Measurements from ENCODE around the gene SPATA20. TPM values are rescaled to one million over a fixed set of nuclear protein-coding genes. Genes with fewer than 3 reads are reported as not detected.

SPATA20 gene
- total RNA-seq, 1 donor from 2014 or later: 71.7 TPM

- TF ChIP-seq CTCF (IDR thresholded peaks at IDR 0.05; ENCODE audit: unreplicated experiment): no peak
- H3K36me3 Mint-ChIP-seq: no peaks in the 10 kb centered on the region
- no peaks in the 10 kb centered on the region for H3K9me3 Mint-ChIP-seq
- peaks cover 11% of the 10 kb centered on the region for H3K4me1 Mint-ChIP-seq
- peaks cover 1% of the 10 kb centered on the region for H3K27me3 Mint-ChIP-seq (ENCODE audit: low read depth)
- no peak for DNase-seq (ENCODE audit: low spot score in 2 of 2, unreplicated experiment in 2 of 2)
- H3K4me3 Mint-ChIP-seq: no peak overlapping the region
- no peak overlapping the region for H3K27ac Mint-ChIP-seq
These were observed 30.0 kb upstream of the SPATA20 start for GRCh38 chr17:50517011-50517410.

GRCh38 chr17:50517504-50518383 lies 29.2 kb upstream of the SPATA20 start:
- H3K27ac Mint-ChIP-seq: no peak overlapping the region
- H3K4me1 Mint-ChIP-seq: peaks cover 11% of the 10 kb centered on the region
- H3K27me3 Mint-ChIP-seq (ENCODE audit: low read depth): peaks cover 1% of the 10 kb centered on the region
- no peaks in the 10 kb centered on the region for H3K36me3 Mint-ChIP-seq
- H3K9me3 Mint-ChIP-seq: no peaks in the 10 kb centered on the region
- no peak for DNase-seq (ENCODE audit: low spot score in 2 of 2, unreplicated experiment in 2 of 2)
- H3K4me3 Mint-ChIP-seq: no peak overlapping the region
- no peak for TF ChIP-seq CTCF (IDR thresholded peaks at IDR 0.05; ENCODE audit: unreplicated experiment)

DNA sequence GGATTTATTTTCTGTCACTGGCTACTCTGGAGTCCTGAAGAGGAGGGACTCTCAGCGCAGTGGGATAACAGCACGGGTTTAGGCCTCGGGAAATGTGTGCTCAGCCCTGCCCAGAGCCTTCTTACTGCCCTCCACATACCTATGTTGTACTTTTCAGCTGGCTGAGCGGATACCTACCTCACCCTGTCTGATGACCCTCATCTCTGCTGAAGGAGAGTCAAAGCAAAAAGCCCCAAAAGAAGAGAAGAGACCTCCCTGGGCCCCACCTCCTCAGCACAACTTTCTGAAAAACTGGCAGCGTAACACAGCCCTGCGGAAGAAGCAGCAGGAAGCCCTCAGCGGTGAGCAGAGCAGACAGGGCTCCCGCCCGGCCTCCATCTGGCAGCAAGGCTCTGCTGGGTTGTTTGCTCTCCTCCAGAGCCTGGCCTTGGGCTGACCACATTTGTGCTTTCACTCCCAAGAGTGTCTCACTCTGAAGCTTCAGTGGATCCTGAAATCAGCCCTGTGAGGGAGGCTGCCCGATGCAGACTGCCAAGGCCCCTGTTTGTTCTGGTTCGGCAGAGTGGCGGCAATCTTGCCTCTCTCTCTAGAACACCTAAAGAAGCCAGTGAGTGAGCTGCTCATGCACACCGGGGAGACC lies 28.5 kb upstream of the SPATA20 start:
- H3K27ac Mint-ChIP-seq: peak overlapping the region; percentile 34
- peaks cover 1% of the 10 kb centered on the region for H3K27me3 Mint-ChIP-seq (ENCODE audit: low read depth)
- H3K4me1 Mint-ChIP-seq: peaks cover 9% of the 10 kb centered on the region
- TF ChIP-seq CTCF (IDR thresholded peaks at IDR 0.05; ENCODE audit: unreplicated experiment): no peak
- H3K9me3 Mint-ChIP-seq: no peaks in the 10 kb centered on the region
- no peaks in the 10 kb centered on the region for H3K36me3 Mint-ChIP-seq
- H3K4me3 Mint-ChIP-seq: no peak overlapping the region
- DNase-seq (ENCODE audit: low spot score in 2 of 2, unreplicated experiment in 2 of 2): no peak

- H3K36me3 Mint-ChIP-seq: no peaks in the 10 kb centered on the region
- H3K4me3 Mint-ChIP-seq: no peak overlapping the region
- TF ChIP-seq CTCF (IDR thresholded peaks at IDR 0.05; ENCODE audit: unreplicated experiment): no peak
- no peaks in the 10 kb centered on the region for H3K9me3 Mint-ChIP-seq
- no peak overlapping the region for H3K27ac Mint-ChIP-seq
- H3K27me3 Mint-ChIP-seq (ENCODE audit: low read depth): peaks cover 1% of the 10 kb centered on the region
- peaks cover 6% of the 10 kb centered on the region for H3K4me1 Mint-ChIP-seq
- no peak for DNase-seq (ENCODE audit: low spot score in 2 of 2, unreplicated experiment in 2 of 2)
These were observed 27.7 kb upstream of the SPATA20 start for GRCh38 chr17:50519141-50519834.

DNA sequence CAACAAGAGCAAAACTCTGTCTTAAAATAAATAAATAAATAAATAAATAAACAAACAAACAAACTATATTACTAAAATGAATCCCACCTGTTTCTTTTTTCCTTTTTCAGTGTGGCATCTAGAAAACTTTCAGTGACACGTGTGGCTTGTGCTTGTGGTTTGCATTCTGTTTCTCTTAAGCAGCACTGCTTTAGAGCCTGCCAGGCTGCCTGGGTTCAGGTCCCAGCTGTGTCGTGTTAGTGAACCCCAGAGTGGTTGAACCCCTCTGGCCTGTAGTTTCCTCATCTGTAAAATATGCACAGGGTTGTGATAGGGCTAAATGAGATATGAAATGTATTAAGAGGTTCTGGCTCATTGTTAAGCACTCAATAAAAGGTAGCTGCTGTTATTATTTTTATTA lies 26.5 kb upstream of the SPATA20 start:
- Mint-ChIP-seq H3K36me3 (no peaks in the 10 kb centered on the region), H3K27me3 (ENCODE audit: low read depth) (peaks cover 1% of the 10 kb centered on the region), H3K4me1 (no peaks in the 10 kb centered on the region), H3K9me3 (no peaks in the 10 kb centered on the region), H3K4me3 (no peak overlapping the region), H3K27ac (no peak overlapping the region)
- TF ChIP-seq CTCF (IDR thresholded peaks at IDR 0.05; ENCODE audit: unreplicated experiment): no peak
- no peak for DNase-seq (ENCODE audit: low spot score in 2 of 2, unreplicated experiment in 2 of 2)

Measured in mesothelial cell of epicardium (in vitro differentiated cells).